ENCODE measurements around the gene PDE6C.

Gene PDE6C

GRCh38 chr10:93672022-93672678, 59.8 kb downstream of the PDE6C start:
- Histone ChIP-seq H3K9me3 (no peaks in the 10 kb centered on the region), H3K4me3 (ENCODE audit: low read depth in 1 of 2, low read length in 1 of 2) (no peak overlapping the region), H3K27ac (no peak overlapping the region), H3K36me3 (peaks cover 71% of the 10 kb centered on the region), H3K27me3 (no peaks in the 10 kb centered on the region), H3K4me1 (ENCODE audit: control insufficient read depth in 1 of 2, insufficient read depth in 1 of 2, low read depth in 1 of 2, low read length in 1 of 2) (no peaks in the 10 kb centered on the region)
- TF ChIP-seq, protein P1, sequence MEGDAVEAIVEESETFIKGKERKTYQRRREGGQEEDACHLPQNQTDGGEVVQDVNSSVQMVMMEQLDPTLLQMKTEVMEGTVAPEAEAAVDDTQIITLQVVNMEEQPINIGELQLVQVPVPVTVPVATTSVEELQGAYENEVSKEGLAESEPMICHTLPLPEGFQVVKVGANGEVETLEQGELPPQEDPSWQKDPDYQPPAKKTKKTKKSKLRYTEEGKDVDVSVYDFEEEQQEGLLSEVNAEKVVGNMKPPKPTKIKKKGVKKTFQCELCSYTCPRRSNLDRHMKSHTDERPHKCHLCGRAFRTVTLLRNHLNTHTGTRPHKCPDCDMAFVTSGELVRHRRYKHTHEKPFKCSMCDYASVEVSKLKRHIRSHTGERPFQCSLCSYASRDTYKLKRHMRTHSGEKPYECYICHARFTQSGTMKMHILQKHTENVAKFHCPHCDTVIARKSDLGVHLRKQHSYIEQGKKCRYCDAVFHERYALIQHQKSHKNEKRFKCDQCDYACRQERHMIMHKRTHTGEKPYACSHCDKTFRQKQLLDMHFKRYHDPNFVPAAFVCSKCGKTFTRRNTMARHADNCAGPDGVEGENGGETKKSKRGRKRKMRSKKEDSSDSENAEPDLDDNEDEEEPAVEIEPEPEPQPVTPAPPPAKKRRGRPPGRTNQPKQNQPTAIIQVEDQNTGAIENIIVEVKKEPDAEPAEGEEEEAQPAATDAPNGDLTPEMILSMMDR (IDR thresholded peaks at IDR 0.05), result no peak

GRCh38 chr10:93672890-93673289, 60.6 kb downstream of the PDE6C start:
- peaks cover 71% of the 10 kb centered on the region for H3K36me3 ChIP-seq
- no peaks in the 10 kb centered on the region for H3K9me3 ChIP-seq
- no peak overlapping the region for H3K27ac ChIP-seq
- H3K27me3 ChIP-seq, result no peaks in the 10 kb centered on the region
- no peak overlapping the region for H3K4me3 ChIP-seq (ENCODE audit: low read depth in 1 of 2, low read length in 1 of 2)
- TF ChIP-seq, protein P1 (IDR thresholded peaks at IDR 0.05), result no peak
- H3K4me1 ChIP-seq (ENCODE audit: control insufficient read depth in 1 of 2, insufficient read depth in 1 of 2, low read depth in 1 of 2, low read length in 1 of 2), result no peaks in the 10 kb centered on the region

DNA sequence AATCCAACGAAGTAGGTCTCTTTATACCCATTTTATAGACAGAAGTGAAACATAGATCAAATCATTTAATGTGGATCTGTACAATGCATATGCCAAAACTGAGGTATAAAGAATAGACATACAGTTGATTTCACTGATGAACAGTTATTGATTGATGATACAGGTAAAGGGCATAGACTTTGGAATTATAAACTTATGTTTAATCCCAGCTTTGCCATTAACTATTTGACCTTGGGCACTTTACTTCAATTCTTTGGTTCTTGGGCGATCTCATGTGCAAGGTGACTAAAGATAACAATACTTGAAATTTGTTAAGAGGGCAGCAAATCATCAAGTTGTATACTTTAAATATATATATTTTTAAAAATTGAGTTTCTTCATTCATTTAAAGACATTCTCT, 61.5 kb downstream of the PDE6C start:
- Histone ChIP-seq H3K4me1 (ENCODE audit: control insufficient read depth in 1 of 2, insufficient read depth in 1 of 2, low read depth in 1 of 2, low read length in 1 of 2) (no peaks in the 10 kb centered on the region), H3K4me3 (ENCODE audit: low read depth in 1 of 2, low read length in 1 of 2) (no peak overlapping the region), H3K27ac (no peak overlapping the region), H3K9me3 (no peaks in the 10 kb centered on the region), H3K36me3 (peaks cover 73% of the 10 kb centered on the region), H3K27me3 (no peaks in the 10 kb centered on the region)
- TF ChIP-seq, protein P1 (IDR thresholded peaks at IDR 0.05), result no peak

DNA sequence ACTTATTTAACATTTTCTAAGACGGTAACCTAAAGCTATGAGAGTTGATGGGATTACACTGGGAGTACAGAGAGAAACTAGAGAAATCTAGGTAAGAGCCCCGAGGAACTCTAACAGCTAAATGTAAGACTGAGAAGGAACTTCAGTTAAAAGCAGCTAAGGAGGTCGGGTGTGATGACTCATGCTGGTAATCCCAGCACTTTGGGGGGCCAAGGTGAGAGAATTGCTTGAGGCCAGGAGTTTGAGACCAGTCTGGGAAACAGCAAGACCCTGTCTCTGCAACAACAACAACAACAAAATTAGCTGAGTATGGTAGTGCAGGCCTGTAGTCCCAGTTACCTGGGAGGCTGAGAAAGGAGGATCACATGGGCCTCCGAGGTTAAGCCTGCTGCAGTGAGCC, 66.0 kb downstream of the PDE6C start:
- H3K9me3 ChIP-seq, result no peaks in the 10 kb centered on the region
- H3K27me3 ChIP-seq, result no peaks in the 10 kb centered on the region
- no peaks in the 10 kb centered on the region for H3K4me1 ChIP-seq (ENCODE audit: control insufficient read depth in 1 of 2, insufficient read depth in 1 of 2, low read depth in 1 of 2, low read length in 1 of 2)
- no peak overlapping the region for H3K27ac ChIP-seq
- peaks cover 60% of the 10 kb centered on the region for H3K36me3 ChIP-seq
- TF ChIP-seq, protein P1 (IDR thresholded peaks at IDR 0.05), result no peak
- H3K4me3 ChIP-seq (ENCODE audit: low read depth in 1 of 2, low read length in 1 of 2), result no peak overlapping the region

GRCh38 chr10:93678805-93679587, 66.7 kb downstream of the PDE6C start:
- H3K27me3 ChIP-seq, result no peaks in the 10 kb centered on the region
- H3K36me3 ChIP-seq, result peaks cover 60% of the 10 kb centered on the region
- TF ChIP-seq, protein P1 (IDR thresholded peaks at IDR 0.05), result no peak

More at GRCh38 chr10:93678805-93679587, 66.7 kb downstream of the PDE6C start:
- Histone ChIP-seq H3K27ac (no peak overlapping the region), H3K4me1 (ENCODE audit: control insufficient read depth in 1 of 2, insufficient read depth in 1 of 2, low read depth in 1 of 2, low read length in 1 of 2) (no peaks in the 10 kb centered on the region), H3K4me3 (ENCODE audit: low read depth in 1 of 2, low read length in 1 of 2) (no peak overlapping the region), H3K9me3 (no peaks in the 10 kb centered on the region)

Data from neutrophil (primary cell).